Measurements from ENCODE around the gene STK10.

DNA sequence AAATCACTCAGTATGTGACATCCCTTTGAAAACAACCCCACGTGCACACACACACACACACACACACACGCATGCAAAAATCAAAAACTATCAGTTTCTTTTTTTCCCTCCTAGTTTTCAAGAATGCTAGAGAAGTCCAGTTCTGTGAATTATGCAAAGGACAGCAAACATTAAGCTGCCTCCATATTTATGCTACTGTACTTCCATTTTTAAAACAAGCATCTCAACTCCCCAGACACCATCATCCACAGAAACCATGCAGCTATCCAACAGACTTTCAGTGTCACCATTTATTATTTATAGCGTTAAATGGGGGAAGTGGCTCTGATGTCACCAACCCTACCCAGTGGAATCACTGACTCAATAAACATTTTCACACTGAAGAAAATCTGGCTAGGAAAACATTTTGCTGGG lies 183.2 kb downstream of the STK10 start:
- no peak for TF ChIP-seq EZH2 (IDR thresholded peaks at IDR 0.05)
- TF ChIP-seq POLR2AphosphoS5 (IDR thresholded peaks at IDR 0.05; ENCODE audit: borderline replicate concordance, low read depth, low read length): no peak

Measured in SK-N-MC (cell line).